Epidermal melanocyte (primary cell): ENCODE results near the gene CACNA2D2.

ENCODE experiments used
- DNase-seq: peaks from one replicate; pipeline ENCODE4 v3.0.0; 2011; ENCODE audit warnings: low spot score; ENCODE audit not compliant: insufficient read length

The CACNA2D2 gene

GRCh38 chr3:50395070-50395860, 108.2 kb downstream of the CACNA2D2 start:
- DNase-seq, result no peak

- no peak for DNase-seq
Measured at GRCh38 chr3:50393061-50393460, 110.4 kb downstream of the CACNA2D2 start.

- DNase-seq, result no peak
Measured at GRCh38 chr3:50392101-50392715, 111.2 kb downstream of the CACNA2D2 start.

GRCh38 chr3:50390508-50391224, 112.8 kb downstream of the CACNA2D2 start:
- DNase-seq, result no peak

GRCh38 chr3:50389414-50389767, 114.0 kb downstream of the CACNA2D2 start:
- no peak for DNase-seq

- DNase-seq, result no peak
Measured at GRCh38 chr3:50388720-50389413, 114.6 kb downstream of the CACNA2D2 start.

GRCh38 chr3:50388016-50388719, 115.3 kb downstream of the CACNA2D2 start:
- DNase-seq, result no peak

- no peak for DNase-seq
Measured at GRCh38 chr3:50385754-50386153, 117.7 kb downstream of the CACNA2D2 start.

- DNase-seq, result no peak
Measured at GRCh38 chr3:50383750-50384149, 119.7 kb downstream of the CACNA2D2 start.

GRCh38 chr3:50382722-50383121, 120.7 kb downstream of the CACNA2D2 start:
- DNase-seq, result no peak

- DNase-seq, result no peak
Measured at GRCh38 chr3:50381383-50381782, 122.1 kb downstream of the CACNA2D2 start.

- DNase-seq, result no peak
Measured at GRCh38 chr3:50380405-50381085, 122.9 kb downstream of the CACNA2D2 start.

GRCh38 chr3:50378757-50379156, 124.7 kb downstream of the CACNA2D2 start:
- no peak for DNase-seq

GRCh38 chr3:50378024-50378423, 125.4 kb downstream of the CACNA2D2 start:
- no peak for DNase-seq

- no peak for DNase-seq
Measured at GRCh38 chr3:50375258-50375931, 128.0 kb downstream of the CACNA2D2 start.

- no peak for DNase-seq
Measured at GRCh38 chr3:50374363-50375257, 128.8 kb downstream of the CACNA2D2 start.

- no peak for DNase-seq
Measured at GRCh38 chr3:50373146-50374051, 130.0 kb downstream of the CACNA2D2 start.

GRCh38 chr3:50372349-50372748, 131.1 kb downstream of the CACNA2D2 start:
- DNase-seq, result no peak
